GM19193 (cell line): ENCODE data around the gene INSRR.

Experiments
- POLR2A ChIP-seq: IDR thresholded peaks from 4 replicates; pipeline ENCODE4 v1.6.1; 2011; ENCODE audit not compliant: insufficient read depth, insufficient read length; ENCODE audit errors: extremely low read depth

INSRR gene

DNA sequence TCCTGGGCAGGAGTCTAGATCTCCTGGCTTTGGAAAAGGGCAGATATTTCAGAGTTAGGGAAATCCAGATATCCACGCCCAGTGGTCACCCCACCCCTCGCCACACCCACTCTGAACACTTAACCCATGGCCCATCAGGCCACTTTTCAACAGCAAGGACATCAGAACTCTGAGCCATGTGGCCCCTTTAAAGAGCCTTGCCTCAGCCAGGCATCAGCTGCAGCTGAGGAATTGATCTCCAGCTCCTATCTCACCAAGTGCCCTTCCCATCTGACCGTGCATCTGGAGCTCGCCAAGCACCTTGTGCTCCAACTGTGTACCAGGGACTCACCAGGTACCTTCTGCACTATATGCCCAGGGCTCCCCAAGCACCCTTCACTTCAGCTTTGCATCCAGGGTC is 22.0 kb downstream of the INSRR start:
- TF ChIP-seq POLR2A = no peak

DNA sequence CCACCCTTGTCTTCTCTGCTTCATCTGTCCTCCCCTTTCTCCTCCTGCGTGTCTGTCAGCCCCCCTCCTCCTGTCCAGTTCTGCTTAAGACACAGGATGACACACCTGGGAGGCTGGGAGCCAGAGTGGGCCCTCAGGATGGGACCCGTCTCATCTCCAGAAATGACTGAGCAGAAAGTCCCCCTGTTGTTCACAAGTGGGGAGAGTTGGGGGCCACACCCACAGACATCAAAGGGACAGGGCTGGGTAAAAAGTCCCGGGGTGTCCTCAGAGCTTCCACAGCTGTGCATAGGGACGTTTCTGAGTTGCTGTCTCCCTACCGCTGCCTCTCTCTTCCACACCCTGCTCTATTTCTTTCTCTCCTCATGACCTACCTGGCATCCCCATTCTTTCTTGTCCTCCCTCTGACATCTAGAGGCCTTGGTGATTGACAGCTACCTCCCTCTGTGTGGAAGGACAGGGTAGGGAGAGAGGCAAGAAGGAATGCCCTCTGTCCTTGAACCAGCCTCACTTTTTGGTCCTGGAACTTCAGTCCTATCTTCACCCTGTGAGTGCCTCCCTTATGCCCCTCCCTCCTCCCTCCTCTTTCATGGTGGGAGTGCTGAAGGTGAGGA is 22.8 kb downstream of the INSRR start:
- TF ChIP-seq POLR2A = no peak

DNA sequence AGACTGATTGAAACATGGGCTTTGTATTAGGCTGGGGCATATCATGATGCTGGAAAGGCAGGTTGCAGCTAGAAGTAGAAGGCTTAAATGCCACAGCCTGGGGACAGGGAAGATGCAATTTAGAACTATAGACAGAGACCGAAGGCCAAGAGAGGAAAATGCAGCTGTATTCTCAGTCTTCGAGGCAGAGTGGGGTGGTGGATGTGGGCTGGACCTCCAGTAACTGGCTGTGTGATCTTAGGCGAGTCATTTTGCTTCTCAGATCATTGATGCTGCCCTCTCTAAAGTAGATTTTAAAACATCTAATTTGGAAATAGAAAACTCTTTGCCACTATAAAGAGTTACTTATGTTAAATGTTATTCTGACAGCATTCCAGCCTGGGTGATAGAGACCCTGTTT is 24.6 kb downstream of the INSRR start:
- TF ChIP-seq POLR2A = no peak

DNA sequence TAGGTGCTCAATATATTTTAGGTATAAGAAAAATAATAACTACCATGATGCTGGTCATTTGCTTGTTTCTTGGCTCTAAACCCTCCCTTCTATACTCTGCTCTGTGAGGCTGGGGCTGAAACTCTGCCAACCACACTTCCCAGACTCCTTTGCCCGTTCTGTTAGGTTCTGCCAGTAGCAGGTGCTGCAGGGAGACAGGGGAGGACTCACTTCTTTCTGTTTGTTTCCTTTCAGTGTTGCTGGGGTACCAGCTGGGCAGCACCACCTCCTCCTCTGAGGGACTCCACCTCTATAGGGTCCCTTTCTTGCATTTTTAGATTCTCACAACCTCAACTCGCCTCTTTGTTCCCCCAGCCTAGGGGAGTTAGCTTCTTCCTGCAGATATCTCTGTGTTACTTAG is 25.3 kb downstream of the INSRR start:
- TF ChIP-seq POLR2A = no peak

GRCh38 chr1:156832434-156832833 is 26.5 kb downstream of the INSRR start:
- no peak for TF ChIP-seq POLR2A

DNA sequence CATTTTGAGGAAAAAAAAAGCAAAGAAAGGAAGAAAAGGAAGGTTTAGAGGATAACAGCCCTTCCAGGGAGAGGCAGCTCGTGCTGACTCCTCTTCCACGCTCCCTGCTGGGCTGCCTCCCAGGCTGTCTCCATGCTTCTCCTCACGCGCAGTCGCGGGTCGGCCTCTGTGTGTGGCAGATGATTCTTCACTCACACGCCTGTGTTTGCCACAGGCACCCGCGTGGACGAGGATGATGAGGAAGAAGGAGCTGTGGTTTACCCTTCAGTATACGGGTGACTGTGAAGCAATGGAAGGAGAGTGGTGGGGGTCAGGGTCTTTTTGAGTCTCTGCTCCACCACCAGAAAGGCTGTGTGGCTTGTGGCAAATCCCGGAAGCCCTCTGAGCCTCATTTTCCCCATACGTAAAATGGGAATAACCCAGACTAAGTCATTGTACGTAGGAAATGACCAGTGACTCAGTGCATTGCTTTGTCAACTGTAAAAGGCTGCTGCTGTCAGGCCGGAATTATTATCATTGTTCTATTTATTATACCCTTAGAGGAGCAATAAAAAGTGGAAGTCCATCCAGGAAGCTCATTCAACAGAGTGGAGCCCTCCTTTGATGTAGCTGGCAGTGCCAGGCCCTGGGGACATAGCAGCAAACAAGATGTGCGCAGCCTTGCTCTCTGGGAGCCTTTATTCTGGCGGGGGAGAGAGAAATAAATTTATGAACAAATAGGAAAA is 30.4 kb downstream of the INSRR start:
- TF ChIP-seq POLR2A = no peak

- no peak for TF ChIP-seq POLR2A
These were observed 32.3 kb downstream of the INSRR start for GRCh38 chr1:156826630-156827029.

DNA sequence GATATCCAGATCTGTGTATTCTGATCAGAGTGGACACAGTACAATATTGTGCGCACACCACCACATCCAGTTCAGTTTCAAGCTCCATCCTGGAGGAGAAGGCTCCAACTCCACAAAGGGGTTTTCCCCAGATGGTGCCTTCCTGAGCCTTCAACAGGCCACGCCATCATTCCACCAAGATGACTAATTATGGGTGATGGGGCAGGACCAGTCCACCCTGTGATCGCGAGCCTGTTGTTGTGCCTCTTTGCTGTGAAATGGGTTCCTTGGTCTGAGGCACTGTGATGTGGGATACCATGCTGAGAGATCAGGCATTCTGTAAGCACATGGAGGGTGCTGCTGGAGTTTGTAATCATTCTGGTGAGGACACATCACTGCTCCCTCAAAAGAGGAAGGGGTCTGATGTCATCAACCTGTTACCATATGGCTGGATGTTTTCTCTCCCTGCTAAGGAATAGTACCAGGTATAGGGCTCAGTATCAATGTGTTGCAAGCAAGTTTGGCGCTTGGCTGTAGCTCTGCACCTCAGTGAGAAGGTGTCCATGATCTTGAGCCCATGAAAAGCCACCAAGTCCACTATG is 35.6 kb downstream of the INSRR start:
- no peak for TF ChIP-seq POLR2A

DNA sequence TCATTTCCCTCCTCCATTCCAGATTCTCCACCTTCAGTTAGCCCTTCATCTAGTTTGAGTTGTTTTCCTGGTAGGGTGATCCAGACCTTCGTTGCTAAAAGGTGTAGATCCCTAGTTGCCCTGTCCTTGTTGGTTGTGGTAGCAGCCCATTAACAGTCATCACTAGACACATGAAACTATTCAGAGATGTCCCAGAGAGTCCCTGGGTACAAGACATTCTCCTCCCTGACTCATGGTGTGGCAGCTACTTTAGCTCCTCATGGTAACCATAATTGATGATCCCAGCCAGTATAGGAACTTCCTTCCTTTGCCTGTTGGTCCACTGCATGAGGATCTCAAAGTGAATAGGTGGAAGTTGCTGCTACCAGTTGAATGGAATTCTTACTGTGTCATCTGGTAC is 36.2 kb downstream of the INSRR start:
- TF ChIP-seq POLR2A = no peak

- TF ChIP-seq POLR2A = no peak
These were observed 37.1 kb downstream of the INSRR start for GRCh38 chr1:156821801-156822200.

DNA sequence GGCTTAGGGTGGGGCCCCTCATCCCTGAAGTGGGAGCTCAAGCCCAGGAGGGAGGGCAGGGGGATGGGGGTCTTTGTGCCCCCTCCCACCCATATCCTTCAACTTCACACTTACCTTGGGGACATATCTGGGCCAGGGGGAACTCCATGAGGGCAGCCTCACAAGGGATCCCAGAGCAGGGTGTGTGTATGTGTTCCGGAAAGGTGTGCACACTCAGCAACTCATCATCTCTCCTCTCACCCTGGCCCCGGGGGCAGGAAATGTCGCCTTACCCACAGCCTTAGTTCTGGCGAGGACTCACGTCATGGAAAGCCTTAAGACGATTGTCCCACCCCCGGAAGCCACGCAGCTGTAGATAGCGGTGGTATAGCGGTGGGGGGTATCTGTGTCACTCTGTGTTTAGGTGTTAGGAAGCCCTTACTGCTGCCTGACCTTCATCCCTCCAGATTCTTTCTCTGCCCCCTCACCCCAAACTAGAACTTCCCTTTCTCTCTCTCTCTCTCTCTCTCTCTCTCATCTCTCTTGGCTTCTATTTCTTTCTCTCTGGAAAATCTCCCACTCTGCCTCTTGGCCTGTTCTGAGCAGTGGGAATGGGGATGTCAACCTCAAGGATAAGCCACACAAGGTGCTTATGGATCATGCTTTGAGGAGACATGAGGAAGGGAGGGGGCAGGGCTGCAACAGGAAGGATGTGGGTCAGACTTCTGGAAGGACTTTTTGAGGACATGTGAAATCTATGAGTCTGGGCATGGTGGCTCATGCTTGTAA is 42.2 kb downstream of the INSRR start, which contains the start of gene SH2D2A:
TSS of gene SH2D2A (minus strand) at position 288 of the 768 bp plus-strand sequence. CDS start at position 148, 140 bp downstream.
- TF ChIP-seq POLR2A = peak; percentile 52

DNA sequence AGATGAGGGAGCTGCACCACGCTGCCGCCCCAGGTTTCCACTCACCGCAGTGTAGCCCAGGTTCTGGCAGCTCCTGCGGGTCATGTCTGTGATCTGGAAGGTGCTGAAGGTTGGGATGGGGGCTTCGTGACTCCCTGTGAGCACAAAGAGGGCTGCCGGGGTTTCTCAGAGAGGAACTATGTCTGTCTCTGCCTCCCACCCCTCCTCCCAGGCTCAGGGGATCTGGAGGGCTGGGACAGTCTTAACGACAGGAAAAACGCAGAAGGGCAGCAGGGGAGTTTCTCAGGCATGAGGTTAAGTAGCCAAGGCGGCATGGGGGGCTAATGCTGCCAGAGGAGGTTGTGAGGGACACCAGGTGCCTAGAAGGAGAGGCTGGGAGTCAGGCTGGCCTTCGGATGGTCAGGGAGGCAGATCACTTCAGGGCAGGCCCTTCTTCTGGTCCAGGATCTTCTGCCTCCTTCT is 42.9 kb downstream of the INSRR start:
- TF ChIP-seq POLR2A = no peak

DNA sequence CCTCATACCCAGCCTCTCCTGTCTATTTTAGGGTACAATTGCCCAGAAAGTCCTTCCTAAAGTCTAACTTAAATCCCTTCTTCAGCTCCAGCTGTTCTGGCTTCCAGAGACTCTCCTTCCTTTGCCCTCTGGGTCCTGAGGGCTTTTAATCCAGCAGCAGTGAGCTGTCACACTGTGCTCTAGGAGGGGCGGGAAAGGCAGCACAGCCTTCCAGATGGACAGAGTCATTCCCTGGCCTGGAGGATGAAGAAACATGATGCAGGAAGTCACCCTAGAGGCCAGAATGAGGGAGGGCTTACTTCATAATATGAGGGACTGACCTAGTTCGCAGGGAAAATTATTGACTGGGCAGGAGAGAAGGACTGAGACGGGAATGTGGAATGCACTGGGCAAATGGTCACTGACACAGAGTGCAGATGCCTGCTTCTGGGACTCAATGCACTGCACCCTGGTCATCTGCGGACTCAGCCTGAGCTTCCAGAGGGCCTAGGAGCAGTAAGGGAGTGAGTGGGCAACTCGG is 43.5 kb downstream of the INSRR start:
- no peak for TF ChIP-seq POLR2A

DNA sequence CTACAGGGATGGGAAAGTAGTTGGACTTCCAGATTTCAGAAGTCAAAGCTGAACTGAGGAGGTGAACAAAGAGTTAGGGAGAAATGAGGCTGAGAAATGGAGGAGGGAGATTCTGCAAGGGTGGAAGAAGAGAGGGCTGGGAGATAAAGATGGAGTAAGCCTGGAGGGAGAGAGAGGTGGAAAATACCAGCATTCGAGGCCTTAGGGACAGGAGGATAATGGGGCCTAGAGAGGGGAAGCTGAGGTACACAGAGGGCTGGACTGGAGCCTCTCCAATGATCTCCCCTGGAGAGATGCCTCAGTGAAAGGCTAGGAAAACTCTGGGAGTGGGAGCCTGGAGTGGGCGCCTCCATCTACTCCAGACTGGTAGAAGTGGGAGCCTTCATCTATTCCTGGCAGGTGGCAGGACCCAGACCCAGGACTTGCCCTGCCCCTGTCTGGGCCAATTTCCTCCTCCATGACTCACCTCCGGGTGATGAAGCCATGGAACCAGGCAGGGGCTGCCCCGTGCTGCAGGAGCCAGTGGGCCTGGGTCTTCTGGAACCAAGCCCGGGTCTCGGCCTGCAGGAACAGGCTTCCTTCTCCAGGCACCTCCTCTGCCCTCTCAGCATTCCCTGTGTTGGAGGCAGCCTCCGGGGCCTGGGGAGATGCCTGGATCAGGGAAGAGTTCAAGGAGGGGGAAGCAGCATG is 44.2 kb downstream of the INSRR start:
- TF ChIP-seq POLR2A = no peak
